Erythroblast (primary cell): ENCODE measurements around the gene EPB41L2.

Experiments
- GATA1 ChIP-seq: IDR thresholded peaks from 2 replicates; pipeline ENCODE4 v1.6.1; 2011; ENCODE audit warnings: low read depth, mild to moderate bottlenecking, control low read depth, low read length, moderate library complexity
- POLR2A ChIP-seq: IDR thresholded peaks from 2 replicates; pipeline ENCODE4 v1.6.1; 2011; ENCODE audit warnings: mild to moderate bottlenecking, low read length

DNA sequence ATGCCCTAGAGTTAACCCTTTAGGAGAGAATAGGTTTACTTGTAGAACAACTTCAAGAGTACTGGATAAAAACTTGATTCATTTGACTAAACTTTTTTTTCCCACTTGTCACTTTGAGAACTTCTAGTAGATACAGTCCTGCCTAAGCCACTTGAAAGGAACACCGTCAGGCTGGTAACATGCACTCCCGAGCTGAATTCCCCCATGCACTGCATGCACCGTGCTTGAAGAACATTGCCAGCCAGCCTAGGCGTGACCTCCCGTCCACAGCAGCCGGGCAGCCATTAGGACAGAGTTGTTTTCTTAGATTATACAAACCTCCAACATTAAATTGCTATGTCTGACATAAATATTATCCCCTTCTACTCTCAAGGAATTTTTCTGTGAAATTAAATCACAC lies 183.2 kb downstream of the EPB41L2 start:
- TF ChIP-seq POLR2A = no peak
- TF ChIP-seq GATA1 = no peak
